Hepatocyte (in vitro differentiated cells): ENCODE results near the gene IL17RC.

Experiments
- CTCF ChIP-seq: fragments of 200-600 bp; sonication (generic); IDR thresholded peaks from 2 replicates; pipeline ENCODE4 v1.5.1; 2016; ENCODE audit warnings: antibody characterized with exemption, mild to moderate bottlenecking; ENCODE audit not compliant: poor library complexity
- EZH2 ChIP-seq: fragments of 200-600 bp; sonication (generic); IDR thresholded peaks from 2 replicates; pipeline ENCODE4 v1.6.1; 2016; ENCODE audit warnings: antibody characterized with exemption, mild to moderate bottlenecking, borderline replicate concordance

GRCh38 chr3:9915254-9916141 lies 1.4 kb upstream of the IL17RC start:
- TF ChIP-seq CTCF = peak; percentile 46
- no peak for TF ChIP-seq EZH2
